Thyroid gland (tissue), 4 donors: ENCODE results near the gene CREBL2.

ENCODE experiments used
- CTCF ChIP-seq, 6 experiments: fragments of 200-600 bp in 3 of 6; fragments of 450-650 bp in 3 of 6; sonication (generic) in 3 of 6; IDR thresholded peaks; one replicate each; pipeline ENCODE4 v1.5.1; 2016 to 2019; ENCODE audit warnings: antibody characterized with exemption in 6 of 6, mild to moderate bottlenecking in 2 of 6, inconsistent platforms in 1 of 6, moderate library complexity in 1 of 6
- POLR2A ChIP-seq, 2 donors: fragments of 450-650 bp; IDR thresholded peaks; one replicate each; pipeline ENCODE4 v1.6.1; 2017; ENCODE audit warnings: antibody characterized with exemption in 2 of 2, mild to moderate bottlenecking in 2 of 2, moderate library complexity in 1 of 2

GRCh38 chr12:12673296-12673695 lies 61.6 kb downstream of the CREBL2 start:
- TF ChIP-seq CTCF (IDR thresholded peaks at IDR 0.05), result no peak
- no peak for TF ChIP-seq POLR2A (IDR thresholded peaks at IDR 0.05)
